HG02571 (cell line): ENCODE results near the gene SYN1.

Source experiments
- ATAC-seq: cut with Tn5 transposase; IDR thresholded peaks from one replicate; pipeline ENCODE4 v1.9.1; 2021; ENCODE audit warnings: mild to moderate bottlenecking, moderate library complexity; ENCODE audit not compliant: unreplicated experiment

SYN1 gene

DNA sequence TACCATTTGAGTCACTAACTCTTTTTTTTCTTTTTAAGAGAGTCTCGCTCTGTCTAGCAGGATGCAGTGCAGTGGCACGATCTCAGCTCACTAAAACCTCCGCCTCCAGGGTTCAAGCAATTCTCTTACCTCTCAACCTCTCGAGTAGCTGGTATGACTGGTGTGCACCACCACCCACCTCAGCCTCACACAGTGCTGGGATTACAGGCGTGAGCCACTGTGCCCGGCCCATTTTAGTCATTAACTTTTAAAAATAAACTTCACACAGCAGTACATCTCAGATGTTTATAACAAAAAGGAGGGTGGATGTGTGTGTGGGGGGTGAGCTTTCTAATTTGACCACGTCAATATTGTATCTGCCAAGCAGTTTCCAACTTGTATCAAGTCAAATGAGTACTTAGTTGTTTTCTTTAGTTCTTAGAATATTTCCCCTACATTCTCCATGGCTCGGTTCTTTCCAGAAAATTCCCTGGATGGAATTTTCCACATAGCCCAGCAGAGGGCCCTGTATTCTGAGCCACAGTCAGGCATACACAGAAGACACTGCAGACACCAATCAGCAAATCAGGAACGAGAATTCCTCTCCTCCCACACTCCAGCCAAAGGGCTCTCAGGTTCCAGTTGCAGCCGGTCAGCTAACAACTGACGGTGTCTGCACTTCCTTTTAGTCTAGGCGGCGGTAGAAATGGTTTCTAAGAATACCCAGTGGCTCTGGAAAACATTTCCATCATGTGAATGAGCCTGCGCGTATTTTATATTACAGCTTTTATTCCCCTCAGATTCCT, 78.7 kb downstream of the SYN1 start:
- ATAC-seq = no peak

DNA sequence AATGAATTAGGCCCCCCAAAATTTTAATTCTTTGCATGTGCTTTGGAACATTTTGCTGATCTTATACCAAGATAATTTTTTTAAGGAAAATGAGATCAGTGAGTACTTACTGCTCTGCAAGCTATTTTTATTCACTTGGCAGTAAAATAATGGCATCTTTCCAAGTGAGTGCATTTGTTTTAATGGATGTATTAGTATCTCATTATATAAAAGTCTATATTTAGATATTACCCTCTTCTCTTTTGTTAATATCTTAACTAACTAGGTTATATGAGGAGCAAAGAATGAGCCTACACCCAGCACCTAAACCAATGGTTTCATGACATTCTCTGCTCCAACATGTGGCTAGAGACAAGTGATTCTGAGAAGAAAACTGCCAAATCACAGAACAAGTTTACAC, 79.8 kb downstream of the SYN1 start:
- ATAC-seq = no peak

DNA sequence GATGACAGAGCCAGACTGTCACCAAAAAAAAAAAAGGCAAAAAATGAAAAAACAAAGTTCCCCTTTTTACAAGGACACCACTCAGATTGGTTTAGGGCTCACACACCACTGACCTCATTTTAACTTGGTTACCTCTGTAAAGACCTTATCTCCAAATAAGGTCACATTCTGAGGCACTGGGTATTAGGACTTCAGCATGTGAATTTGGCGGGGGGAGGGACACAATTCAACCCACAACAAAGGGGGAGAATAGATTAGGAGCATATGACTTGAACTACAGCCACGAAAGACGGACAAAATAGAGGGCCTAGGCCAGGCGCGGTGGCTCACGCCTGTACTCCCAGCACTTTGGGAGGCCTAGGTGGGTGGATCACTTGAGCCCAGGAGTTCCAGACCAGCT, 89.6 kb downstream of the SYN1 start:
- ATAC-seq = no peak

DNA sequence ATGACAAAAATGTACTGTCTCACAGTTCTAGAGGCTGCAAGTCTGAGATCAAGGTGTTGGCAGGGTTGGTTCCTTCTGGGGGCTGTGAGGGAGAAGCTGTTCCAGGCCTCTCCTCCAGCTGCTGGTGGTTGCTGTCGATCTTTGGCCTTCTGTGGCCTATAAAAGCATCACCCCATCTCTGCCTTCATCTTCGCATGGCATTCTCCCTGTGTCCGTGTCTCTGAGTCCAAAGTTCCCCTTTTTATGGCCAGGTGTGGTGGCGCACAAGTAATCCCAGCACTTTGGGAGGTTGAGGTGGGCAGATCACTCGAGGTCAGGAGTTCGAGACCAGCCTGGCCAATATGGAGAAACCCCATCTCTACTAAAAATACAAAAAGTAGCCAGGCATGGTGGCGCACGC, 90.1 kb downstream of the SYN1 start:
- ATAC-seq = no peak

DNA sequence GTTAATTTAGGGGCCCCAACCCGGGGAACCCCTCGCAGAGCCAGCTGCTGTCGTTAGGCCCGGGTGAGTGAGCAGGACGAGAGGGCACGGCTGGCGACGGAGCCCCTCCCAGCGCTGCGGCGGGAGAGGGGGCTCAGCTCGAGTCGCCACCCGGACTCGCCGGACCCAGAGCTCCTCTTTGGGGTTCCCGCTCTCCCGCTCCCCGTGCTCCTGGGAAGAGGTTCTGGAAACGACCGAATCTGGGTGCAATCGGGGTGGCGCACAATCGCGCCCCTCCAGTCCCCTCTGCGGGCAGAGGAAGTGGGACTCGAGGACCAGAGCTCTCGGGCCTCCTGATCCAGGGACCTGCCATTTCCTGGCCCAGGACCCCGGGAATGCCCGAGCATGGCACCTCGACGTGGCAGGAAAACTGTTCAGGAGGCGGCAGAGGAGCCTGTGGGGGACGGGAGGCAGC, 95.9 kb downstream of the SYN1 start:
- no peak for ATAC-seq

DNA sequence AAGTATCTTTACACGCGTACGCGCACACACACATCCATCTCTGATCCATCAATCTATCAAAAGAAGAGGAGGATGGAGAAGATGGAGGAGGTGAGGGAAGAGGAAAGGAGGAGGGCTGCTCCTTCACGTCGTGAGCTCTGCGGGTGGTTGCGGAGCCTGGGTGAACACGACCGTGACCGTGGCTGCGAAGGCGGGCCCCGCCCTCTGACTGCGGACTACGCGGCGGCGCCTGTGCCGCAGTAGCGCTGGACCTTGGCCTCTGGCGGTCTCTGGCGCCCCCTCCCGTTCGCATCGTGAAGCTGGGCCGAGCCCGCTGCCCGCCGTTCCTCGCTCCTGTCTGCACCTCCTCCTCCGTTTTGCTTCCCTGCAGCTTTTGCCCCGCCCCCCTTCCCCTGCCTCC, 96.4 kb downstream of the SYN1 start:
- ATAC-seq = peak; percentile 82
